Adrenal gland (tissue), 12 donors: Measurements from ENCODE around the gene NME9. TPM values are rescaled to one million over a fixed set of nuclear protein-coding genes. Genes with fewer than 3 reads are reported as not detected.

Experiments used
- DNase-seq, 7 donors: peaks; one replicate each; pipeline ENCODE4 v3.0.0-alpha.2; 2019 to 2020
- H3K27ac ChIP-seq, 5 donors: fragments of 200-600 bp; sonication (generic) in 4 of 5; 1 replicate in 3 of 5; 2 replicates in 2 of 5; pipeline versions ENCODE4 v1.5.1 to v1.8.0; 2016 to 2020; ENCODE audit warnings: mild to moderate bottlenecking in 1 of 5
- H3K27me3 ChIP-seq: fragments of 200-600 bp; 2 replicates; pipeline ENCODE4 v1.8.0; 2021
- H3K36me3 ChIP-seq, 2 donors: fragments of 200-600 bp; replicated peaks in 1 of 2; 1 replicate in 1 of 2; 2 replicates in 1 of 2; pipeline versions ENCODE4 v1.5.1 to v1.8.0; 2018 to 2022
- H3K4me1 ChIP-seq, 2 donors: fragments of 200-600 bp; replicated peaks in 1 of 2; 1 replicate in 1 of 2; 2 replicates in 1 of 2; pipeline versions ENCODE4 v1.5.1 to v1.8.0; 2018 to 2021
- H3K4me3 ChIP-seq, 4 donors: fragments of 200-600 bp; sonication (generic) in 3 of 4; one replicate each; pipeline ENCODE4 v1.5.1; 2016 to 2018
- H3K9me3 ChIP-seq, 3 donors: fragments of 200-600 bp; sonication (generic) in 1 of 3; replicated peaks in 1 of 3; 1 replicate in 2 of 3; 2 replicates in 1 of 3; pipeline versions ENCODE4 v1.5.1 to v1.8.0; 2016 to 2021
- POLR2A ChIP-seq, 2 donors: fragments of 450-650 bp; IDR thresholded peaks; one replicate each; pipeline ENCODE4 v1.6.1; 2017; ENCODE audit warnings: antibody characterized with exemption in 2 of 2, mild to moderate bottlenecking in 2 of 2, moderate library complexity in 1 of 2
- WGBS, 4 donors: extraction: QIAGEN DNeasy Blood & Tissue Kit in 2 of 4; methylation state at CpG; one replicate each; pipeline versions ENCODE4 v1.1.5 to v1.1.7; 2013 to 2017; 5-methylcytosine and 5-hydroxymethylcytosine counted together
- intact Hi-C, 2 donors: fragments of 100-400 bp; cut with DNase I; formaldehyde crosslinking; loops; one replicate each; pipeline versions ENCODE4 v1.14.1 to v1.15.0; 2022 to 2023
- polyA plus RNA-seq, 3 donors: library from polyadenylated mRNA; stranded (reverse); fragments of 200-250 nt in 2 of 3; fragments of 350-450 nt in 1 of 3; fragmentation: Illumina TruSeq in 1 of 3; extraction: RNeasy Lipid Tissue Mini Kit (QIAGEN cat#74804) in 1 of 3; gene quantifications; one replicate each; pipeline ENCODE4 v1.2.3, GENCODE V29; 2013 to 2014
- total RNA-seq, 9 donors: library from RNA; depleted of rRNA in 4 of 9; stranded (reverse); fragments of >200 nt in 4 of 9; fragments of 120-200 nt in 1 of 9; fragmentation: NEBNext Ultra II Directional in 1 of 9; extraction: Animal tissue kit (Norgen Biotek cat#: 25700) in 1 of 9; gene quantifications; one replicate each; pipeline versions ENCODE4 v1.1.0 to v1.2.4, GENCODE V29; 2013 to 2023
- TF ChIP-seq, protein P1 (sequence below), 6 experiments: fragments of 450-650 bp in 4 of 6; fragments of 200-600 bp in 2 of 6; sonication (generic) in 1 of 6; IDR thresholded peaks; 1 replicate in 5 of 6; 2 replicates in 1 of 6; pipeline versions ENCODE4 v1.5.1 to v1.8.0; 2016 to 2021; ENCODE audit warnings: antibody characterized with exemption in 6 of 6, mild to moderate bottlenecking in 2 of 6, moderate library complexity in 1 of 6
- donor health status: healthy with polysubstance abuse.
- donor health status: Bipolar disorder and iron deficiency.
- donor health status: DM: yes; HTN: yes; CAD: no.
- donor health status: DM: no; HTN: no; CAD: no.
- donor health status: DM: no; HTN: no; CAD: no.
- donor health status: DM: yes; HTN: yes; CAD: no.

The NME9 gene
- total and polyA plus RNA-seq, 12 donors: 0.46 to 2.6 (median 0.77) TPM; not detected in 5

DNA sequence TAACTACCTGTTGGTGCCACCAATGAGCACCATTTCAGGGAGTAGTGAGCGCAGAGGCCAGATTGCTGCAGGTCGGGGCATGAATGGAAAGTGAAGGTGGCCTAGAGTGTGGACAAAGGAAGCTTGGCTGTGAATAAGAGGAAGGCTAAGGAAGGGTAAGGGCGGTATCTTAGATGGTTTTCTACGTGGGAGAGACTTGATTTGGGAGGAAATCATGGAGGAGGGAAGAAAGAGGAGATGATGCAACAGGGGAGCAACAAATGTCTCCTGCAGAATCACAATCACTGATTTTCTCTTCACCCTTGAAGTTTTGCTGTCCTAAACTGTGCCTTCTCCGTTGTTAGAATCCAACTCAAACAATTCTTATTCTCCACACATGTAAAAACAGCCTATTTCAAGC, 21.8 kb downstream of the NME9 start:
- intact Hi-C loops: no loop called here
- WGBS, 4 donors: 84 to 92% (median 88%) methylated on average over 5 of the region's 5 CpGs
- H3K36me3 ChIP-seq: no peaks in the 10 kb centered on the region
- no peaks in the 10 kb centered on the region for H3K9me3 ChIP-seq
- TF ChIP-seq POLR2A (IDR thresholded peaks at IDR 0.05): no peak
- TF ChIP-seq, protein P1, sequence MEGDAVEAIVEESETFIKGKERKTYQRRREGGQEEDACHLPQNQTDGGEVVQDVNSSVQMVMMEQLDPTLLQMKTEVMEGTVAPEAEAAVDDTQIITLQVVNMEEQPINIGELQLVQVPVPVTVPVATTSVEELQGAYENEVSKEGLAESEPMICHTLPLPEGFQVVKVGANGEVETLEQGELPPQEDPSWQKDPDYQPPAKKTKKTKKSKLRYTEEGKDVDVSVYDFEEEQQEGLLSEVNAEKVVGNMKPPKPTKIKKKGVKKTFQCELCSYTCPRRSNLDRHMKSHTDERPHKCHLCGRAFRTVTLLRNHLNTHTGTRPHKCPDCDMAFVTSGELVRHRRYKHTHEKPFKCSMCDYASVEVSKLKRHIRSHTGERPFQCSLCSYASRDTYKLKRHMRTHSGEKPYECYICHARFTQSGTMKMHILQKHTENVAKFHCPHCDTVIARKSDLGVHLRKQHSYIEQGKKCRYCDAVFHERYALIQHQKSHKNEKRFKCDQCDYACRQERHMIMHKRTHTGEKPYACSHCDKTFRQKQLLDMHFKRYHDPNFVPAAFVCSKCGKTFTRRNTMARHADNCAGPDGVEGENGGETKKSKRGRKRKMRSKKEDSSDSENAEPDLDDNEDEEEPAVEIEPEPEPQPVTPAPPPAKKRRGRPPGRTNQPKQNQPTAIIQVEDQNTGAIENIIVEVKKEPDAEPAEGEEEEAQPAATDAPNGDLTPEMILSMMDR (IDR thresholded peaks at IDR 0.05): no peak
- H3K4me3 ChIP-seq: no peak overlapping the region
- no peak overlapping the region for H3K27ac ChIP-seq
- no peaks in the 10 kb centered on the region for H3K4me1 ChIP-seq
- H3K27me3 ChIP-seq: no peaks in the 10 kb centered on the region
- DNase-seq: no peak

DNA sequence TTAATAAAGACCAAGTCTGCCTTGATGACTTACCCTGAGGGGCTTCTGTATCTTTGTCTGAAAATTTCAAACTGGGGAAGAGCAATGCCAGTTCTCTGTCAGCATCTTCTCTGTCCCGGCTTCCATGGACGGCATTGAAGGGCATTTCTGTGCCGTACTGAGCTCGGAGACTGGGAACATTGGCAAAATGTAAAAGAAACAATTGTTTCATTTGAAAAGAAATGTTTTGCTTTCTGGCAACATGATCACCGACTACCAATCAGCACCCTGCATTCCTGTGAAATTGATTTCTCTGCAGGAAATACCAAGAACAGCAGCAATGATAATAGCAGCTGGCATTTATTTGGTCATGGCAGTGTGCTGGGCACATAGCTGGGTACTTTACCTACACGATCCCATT, 26.2 kb downstream of the NME9 start:
- TF ChIP-seq, protein P1 (IDR thresholded peaks at IDR 0.05): no peak
- TF ChIP-seq POLR2A (IDR thresholded peaks at IDR 0.05): no peak
- H3K4me3 ChIP-seq: no peak overlapping the region
- intact Hi-C loops: no loop called here
- no peaks in the 10 kb centered on the region for H3K9me3 ChIP-seq
- no peaks in the 10 kb centered on the region for H3K36me3 ChIP-seq
- no peak overlapping the region for H3K27ac ChIP-seq
- H3K27me3 ChIP-seq: no peaks in the 10 kb centered on the region
- no peaks in the 10 kb centered on the region for H3K4me1 ChIP-seq
- WGBS, 4 donors: 90 to 92% (median 91%) methylated on average over 6 of the region's 6 CpGs
- DNase-seq: no peak

DNA sequence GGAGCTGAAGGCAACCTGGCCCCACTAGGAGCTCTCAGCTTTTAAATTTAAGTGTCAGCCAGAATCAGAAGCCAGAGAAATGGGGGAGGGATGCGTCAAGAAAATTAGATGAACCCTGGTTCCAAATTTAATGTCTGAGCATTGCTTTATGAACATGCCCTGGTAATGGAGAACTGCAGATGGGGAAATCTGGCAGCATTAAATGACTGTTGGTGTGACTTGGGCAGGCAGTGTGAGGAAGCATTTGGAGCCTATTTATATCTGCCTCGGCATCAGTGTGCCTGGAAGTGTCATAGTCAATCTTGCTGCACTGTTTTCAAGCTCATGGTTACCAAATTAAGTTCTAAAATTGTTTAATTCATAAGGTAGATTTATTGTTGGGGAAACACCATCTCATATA, 29.0 kb downstream of the NME9 start:
- WGBS, 4 donors: 71 to 89% (median 78%) methylated on average over 2 of the region's 2 CpGs
- intact Hi-C loops: no loop called here
- no peaks in the 10 kb centered on the region for H3K9me3 ChIP-seq
- H3K27ac ChIP-seq: no peak overlapping the region
- no peak overlapping the region for H3K4me3 ChIP-seq
- H3K36me3 ChIP-seq: peaks cover 0 to 13% of the 10 kb centered on the region in 2 donors
- TF ChIP-seq POLR2A (IDR thresholded peaks at IDR 0.05): no peak
- TF ChIP-seq, protein P1 (IDR thresholded peaks at IDR 0.05): no peak
- H3K4me1 ChIP-seq: no peaks in the 10 kb centered on the region
- DNase-seq: no peak
- no peaks in the 10 kb centered on the region for H3K27me3 ChIP-seq

DNA sequence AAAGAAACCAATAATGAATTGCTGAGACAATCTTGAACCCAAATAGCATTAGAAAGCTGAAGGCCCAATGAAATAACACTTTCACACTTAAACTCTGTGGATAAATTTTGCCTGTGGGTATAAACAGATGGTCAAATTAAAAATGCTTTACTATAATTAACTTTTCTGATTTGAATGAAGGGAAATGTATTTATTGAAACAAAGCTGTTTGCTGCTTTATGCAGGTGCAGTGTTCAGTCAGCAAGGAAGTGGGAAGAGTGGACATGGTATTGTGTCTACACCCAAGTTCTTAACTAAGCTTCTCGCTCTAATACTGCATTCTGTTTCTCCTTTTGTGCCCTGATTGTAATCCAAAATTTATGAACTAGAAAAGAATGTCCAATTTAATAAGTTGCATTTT, 31.8 kb downstream of the NME9 start:
- peaks cover 0 to 22% of the 10 kb centered on the region in 2 donors for H3K36me3 ChIP-seq
- H3K27ac ChIP-seq: no peak overlapping the region
- no peaks in the 10 kb centered on the region for H3K27me3 ChIP-seq
- intact Hi-C loops: no loop called here
- WGBS, 4 donors: 87 to 97% (median 94%) methylated on average over 1 of the region's 1 CpG
- H3K4me1 ChIP-seq: no peaks in the 10 kb centered on the region
- no peaks in the 10 kb centered on the region for H3K9me3 ChIP-seq
- DNase-seq: no peak
- no peak overlapping the region for H3K4me3 ChIP-seq
- no peak for TF ChIP-seq POLR2A (IDR thresholded peaks at IDR 0.05)
- TF ChIP-seq, protein P1 (IDR thresholded peaks at IDR 0.05): no peak
